Measurements from ENCODE around the gene HNF4A.
"Not testable (repeated sequence)": the region's sequence is repeated elsewhere in the genome, so short reads cannot be mapped to it uniquely, and the experiment has no call there.

The HNF4A gene

DNA sequence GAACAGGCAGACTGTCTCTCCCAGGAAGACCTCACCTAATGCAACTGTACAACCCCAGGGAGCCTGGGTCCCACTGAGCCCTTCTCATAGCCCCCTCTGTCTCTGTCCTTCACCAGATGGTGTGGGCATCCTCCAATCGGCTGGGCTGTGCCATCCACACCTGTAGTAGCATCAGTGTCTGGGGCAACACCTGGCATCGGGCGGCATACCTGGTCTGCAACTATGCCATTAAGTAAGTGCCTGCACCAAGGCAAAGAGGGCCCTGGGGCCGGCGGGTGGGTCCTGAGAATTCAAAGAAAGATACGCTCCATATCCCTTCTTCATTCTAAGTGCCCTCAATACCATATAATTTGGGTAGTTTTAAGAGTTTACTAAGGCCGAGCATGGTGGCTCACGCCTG is 10.4 kb upstream of the HNF4A start:
- no peak for DNase-seq (ENCODE audit: low read depth in 3 of 3)

DNA sequence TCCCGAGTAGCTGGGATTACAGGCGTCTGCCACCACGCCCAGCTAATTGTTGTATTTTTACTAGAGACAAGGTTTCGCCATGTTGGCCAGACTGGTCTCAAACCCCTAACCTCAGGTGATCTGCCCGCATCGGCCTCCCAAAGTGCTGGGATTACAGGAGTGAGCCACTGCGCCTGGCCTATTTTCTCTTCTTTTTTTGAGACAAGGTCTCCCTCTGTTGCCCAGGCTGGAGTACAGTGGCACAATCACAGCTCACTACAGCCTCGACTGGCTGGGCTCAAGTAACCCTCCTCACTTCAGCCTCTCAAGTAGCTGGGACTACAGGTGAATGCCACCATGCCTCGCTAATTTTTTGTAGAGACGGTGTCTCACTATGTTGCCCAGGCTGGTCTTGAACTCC is 9.6 kb upstream of the HNF4A start:
- not testable (repeated sequence) for DNase-seq (ENCODE audit: low read depth in 3 of 3)

DNA sequence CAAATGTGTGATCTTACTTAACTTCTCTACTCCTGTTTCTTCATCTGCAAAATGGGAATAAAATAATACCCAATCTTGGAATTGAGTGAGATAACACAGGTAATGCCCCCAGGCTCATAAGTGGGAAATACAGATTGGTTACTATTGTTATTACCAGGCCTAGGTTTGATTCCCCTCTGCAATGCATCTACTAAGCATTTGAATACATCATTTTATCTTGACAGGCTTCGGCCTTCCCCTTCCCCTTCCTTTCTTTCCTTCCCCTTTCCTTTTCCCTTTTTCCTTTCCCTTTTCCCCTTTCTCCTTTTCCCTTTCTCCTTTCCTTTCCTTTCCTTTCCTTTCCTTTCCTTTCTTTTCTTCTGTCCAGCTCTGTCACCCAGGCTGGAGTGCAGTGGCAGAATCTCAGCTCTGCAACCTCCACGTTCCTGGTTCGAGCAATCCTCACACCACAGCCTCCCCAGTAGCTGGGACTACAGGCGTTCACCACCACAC is 7.3 kb upstream of the HNF4A start:
- no peak for DNase-seq (ENCODE audit: low read depth in 3 of 3)

DNA sequence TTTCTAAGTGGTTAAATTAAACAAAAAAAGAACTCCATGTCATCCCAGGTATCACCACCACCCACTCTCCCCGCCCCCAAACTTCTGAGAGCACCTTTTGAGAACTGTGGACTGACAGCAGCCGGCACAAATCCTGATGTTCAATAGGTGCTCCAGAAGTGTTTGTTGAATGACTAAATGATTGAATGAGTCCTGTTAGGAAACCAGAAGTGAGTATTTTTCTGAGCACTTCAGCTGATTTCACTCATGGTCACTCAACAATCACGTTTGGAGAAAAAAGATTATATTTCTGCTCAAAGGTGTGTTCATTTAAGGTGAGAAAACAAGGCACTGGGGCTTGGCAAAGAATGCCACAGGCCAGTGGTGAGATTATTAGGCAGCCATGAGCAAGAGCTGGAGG is 6.2 kb upstream of the HNF4A start:
- no peak for DNase-seq (ENCODE audit: low read depth in 3 of 3)

DNA sequence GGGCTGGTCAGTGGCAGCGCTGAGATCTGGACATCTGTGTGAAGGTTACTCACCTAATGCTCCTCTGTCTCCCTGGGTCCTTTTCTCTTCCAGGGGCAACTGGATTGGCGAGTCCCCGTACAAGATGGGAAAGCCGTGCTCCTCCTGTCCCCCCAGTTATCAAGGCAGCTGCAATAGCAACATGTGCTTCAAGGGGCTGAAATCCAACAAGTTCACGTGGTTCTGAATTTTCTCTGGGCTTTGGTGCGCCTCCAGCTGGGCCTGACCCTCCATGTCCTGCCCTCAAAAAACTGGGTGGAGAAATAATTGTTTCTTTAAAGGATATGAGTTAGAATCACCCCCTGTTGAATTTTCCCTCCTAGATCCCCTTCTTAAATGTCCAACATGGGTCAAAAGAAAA is 4.9 kb upstream of the HNF4A start:
- no peak for DNase-seq (ENCODE audit: low read depth in 3 of 3)

DNA sequence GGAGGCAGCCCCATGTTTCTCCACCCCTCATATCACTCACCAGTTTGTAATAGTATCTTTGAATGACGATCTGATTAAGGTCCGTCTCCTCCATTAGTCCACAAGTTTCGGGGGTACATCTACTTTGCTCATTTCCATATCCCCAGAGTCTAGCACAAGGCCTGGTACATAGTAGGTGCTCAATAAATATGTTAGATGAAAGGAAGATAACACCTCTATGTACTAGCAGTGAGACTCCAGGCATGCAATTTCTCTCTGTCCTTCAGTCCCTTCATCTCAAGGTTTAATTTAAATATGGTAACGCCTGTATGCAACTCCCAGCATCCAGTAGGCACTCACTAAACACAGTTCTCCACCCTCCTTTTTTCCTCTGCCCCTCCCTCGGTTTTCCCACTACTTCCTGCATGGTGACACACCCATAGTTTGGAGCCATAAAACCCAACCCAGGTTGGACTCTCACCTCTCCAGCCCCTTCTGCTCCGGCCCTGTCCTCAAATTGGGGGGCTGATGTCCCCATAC is 461 bp upstream of the HNF4A start:
- no peak for DNase-seq (ENCODE audit: low read depth in 3 of 3)

DNA sequence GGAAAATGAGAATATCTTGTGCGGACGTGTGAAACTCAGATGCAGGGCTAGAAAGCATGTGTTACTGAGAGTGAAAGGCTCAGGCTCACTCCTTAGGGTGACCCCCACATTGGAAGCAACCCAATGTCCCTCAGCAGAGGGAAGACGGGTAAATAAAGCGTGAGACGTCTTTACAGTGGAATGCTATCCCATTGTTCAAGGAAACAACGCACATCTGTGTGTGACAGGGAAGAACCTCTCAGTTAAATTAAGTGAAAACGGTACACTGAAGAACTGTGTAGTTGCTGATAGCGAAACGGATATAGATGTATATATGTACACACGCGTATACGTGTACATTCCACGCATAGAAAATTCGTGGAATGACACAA is 839 bp downstream of the HNF4A start:
- DNase-seq (ENCODE audit: low read depth in 3 of 3): no peak

DNA sequence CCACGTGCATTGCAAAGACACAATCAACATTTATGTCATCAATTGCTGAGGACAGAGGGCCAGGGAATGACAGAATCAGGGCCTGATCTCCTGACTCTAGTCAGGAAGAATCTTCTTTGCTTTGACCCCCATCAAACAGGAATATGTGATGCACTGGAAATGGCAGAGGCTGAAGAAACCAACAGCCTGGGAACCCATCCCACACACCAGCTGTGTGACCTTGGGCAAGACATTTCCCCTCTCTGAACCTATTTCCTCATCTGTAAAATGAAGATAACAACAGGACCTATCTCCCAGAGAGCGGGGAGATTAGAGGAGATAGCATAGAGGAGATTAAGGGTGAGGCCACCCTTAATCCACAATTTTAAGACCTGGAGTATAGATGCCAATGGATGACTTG is 1.5 kb downstream of the HNF4A start:
- no peak for DNase-seq (ENCODE audit: low read depth in 3 of 3)

DNA sequence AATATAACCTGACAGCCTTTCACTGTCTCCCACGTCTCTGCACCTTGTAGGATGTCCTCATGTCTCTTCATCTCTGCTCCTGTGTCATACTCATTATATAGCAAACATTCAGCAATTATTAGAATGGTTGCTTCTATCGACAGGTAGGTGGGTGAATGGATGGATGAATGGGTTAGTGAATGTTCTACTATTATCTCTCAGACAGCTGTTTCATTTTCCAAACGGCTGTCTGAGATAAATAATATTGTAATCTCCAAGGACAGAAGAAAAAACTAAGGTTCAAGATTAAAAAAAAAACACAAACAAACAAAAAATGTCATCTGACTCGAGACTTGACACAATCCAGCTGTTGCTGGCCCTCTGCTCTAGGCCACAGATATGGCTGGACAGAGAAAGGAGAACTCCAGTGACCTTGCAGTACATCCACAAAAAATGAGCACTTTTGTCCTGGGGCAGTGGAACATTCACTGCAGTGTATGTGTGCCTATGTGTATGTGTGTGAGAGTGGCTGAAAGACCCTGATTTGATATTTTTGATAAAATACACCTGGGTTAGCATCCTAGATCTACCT is 2.1 kb downstream of the HNF4A start:
- DNase-seq (ENCODE audit: low read depth in 3 of 3): no peak

DNA sequence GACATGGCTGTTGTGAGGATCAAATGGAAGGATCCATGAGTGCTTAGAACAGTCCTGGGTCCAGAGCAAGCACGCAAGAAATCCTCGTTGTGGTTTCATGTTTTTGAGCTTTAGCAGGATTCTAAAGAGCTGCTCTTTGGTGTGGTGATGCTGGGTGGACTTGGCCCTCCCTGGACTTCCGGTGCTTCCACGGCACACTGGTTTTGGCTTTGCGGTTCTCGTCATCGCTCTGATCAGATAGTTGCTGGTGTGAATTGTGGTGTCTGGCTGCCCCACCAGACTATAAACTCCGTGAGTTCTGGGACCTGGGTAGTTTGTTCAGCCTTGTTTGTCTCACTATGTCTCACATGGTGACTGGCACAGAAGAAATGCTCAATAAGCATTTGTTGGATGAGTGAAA is 3.3 kb downstream of the HNF4A start:
- DNase-seq (ENCODE audit: low read depth in 3 of 3): no peak

DNA sequence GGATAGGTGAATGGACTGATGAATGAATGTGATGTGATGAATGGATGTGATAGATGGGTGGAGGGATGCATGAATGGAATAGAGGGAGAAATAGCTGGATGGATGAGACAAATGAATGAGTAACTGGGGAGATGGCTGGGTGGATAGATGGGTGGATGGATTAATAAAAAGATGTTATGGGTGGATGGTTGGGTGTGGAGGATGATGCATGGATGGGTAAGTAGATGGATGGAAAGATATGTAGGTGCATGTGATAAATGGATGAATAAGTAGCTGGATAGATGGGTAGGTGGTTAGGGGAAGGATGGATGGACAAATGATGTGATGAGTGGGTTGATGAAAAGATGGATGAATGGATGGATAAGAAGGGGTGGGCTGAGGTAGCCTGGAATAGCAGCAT is 4.7 kb downstream of the HNF4A start:
- no peak for DNase-seq (ENCODE audit: low read depth in 3 of 3)

DNA sequence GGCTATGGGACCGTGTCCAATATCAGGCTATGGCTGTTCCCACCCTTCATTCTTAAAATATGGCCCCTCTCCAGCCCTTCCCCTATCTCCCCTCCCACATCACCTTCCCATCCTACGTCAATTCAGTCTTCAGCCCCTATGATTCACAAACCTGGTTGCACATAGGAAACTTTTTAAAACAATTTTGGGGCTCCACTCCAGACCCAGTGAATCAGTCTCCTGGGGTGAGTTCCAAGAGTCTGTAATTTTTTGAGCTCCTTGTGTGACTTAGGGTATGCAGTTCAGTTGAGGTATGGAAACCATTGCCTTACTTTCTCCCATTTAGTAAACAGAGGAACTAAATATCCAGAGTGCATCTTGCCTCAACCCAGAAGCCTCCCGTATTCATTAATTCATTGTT is 5.5 kb downstream of the HNF4A start:
- DNase-seq (ENCODE audit: low read depth in 3 of 3): no peak

DNA sequence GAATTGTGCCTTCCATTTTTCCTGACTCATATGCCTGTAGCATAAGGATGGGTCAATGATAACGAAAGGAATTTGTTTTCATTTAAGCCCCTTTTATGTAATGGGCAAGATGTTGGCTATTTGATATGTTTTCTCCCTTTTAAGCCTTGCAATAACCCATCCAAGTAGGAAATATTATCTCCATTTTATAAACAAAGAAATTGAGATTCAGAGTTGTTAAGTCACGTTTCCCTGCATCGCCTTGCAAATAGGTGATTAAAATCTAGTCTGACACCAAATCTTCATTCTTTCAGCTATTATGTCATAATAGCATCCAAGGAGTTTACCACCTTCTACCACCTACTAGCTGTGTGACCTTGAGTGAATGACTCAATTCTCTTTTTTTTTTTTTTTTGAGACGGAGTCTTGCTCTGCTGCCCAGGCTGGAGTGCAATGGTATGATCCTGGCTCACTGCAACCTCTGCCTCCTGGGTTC is 7.0 kb downstream of the HNF4A start:
- DNase-seq (ENCODE audit: low read depth in 3 of 3): no peak

DNA sequence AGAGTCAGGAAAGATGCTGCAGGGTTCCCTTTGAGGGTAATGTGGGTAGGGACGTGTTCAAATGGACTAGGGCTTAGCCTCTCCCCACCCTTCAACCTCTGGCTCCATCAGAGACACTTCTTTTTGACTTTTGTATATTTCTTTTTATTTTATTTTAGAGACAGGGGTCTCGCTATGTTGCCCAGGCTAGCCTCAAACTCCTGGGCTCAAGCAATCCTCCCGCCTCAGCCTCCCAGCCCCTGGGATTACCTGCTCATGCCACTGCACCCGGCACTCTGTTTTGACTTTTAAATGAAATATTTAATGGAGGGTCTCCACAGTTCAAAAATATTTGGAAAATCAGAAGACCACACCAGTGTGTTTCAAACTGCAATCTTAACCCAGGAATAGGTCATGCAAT is 8.6 kb downstream of the HNF4A start:
- DNase-seq (ENCODE audit: low read depth in 3 of 3): no peak

DNA sequence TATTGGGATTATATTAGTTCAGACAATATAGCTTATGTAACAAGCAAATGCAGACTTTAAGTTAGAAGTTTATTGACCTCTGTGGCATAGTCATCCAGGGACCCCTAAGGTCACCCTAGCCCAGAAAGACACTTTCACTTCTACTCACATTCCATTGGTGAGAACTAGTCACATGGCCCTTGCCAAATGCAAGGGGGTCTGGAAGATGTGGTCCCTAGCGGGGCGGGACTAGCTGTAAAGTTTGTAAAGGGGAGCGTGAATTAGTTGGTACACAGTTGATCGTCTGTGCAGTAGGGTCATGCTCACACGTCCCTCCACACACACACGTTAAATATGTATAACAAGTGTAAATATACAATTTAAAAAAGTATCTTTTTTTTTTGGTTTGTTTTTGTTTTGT is 9.3 kb downstream of the HNF4A start:
- no peak for DNase-seq (ENCODE audit: low read depth in 3 of 3)

DNA sequence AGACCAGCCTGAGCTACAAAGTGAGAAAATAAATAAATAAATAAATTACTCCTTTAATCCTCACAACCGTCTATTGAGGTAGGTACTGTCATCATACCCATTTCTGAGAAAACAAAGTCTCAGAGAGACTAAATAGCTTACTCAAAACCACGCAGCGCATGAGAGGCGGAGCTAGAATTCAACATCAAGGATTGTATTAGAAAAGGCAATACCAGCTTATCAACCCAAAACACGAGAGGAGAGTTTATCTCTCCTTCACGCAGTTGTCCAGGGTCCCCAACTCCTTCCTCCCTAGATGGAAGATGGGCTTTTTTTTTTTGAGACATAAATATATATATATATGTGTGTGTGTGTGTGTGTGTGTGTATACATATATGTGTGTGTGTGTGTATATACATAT is 12.2 kb downstream of the HNF4A start:
- no peak for DNase-seq (ENCODE audit: low read depth in 3 of 3)

DNA sequence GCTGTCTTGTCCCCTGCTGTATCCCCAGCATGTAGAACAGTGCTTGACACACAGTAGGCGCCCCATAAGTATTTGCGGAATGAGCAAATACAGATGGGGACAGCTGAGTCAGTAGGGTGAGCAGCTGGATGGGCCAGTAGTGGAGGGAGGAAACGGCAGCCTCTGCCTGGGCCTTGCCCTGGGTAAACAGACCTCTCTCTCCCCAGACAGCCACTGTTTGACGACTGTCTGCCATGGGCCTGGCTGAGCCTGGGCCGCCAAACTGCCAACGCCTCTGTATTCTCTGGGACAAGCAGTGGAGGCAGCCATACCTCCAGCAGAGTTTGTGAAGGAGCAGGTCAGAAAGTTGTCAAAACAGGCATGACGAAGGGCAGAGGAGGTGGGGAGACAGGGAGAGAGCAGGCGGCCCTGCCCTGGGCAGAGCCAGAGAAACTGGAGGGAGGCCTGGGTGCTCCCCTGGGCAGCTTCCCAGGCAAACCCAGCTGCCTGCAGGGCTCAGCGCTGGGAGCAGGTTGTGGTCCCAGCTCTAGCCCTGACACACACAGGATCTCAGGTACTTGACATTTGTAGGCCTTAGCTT is 15.2 kb downstream of the HNF4A start:
- DNase-seq (ENCODE audit: low read depth in 3 of 3): no peak

DNA sequence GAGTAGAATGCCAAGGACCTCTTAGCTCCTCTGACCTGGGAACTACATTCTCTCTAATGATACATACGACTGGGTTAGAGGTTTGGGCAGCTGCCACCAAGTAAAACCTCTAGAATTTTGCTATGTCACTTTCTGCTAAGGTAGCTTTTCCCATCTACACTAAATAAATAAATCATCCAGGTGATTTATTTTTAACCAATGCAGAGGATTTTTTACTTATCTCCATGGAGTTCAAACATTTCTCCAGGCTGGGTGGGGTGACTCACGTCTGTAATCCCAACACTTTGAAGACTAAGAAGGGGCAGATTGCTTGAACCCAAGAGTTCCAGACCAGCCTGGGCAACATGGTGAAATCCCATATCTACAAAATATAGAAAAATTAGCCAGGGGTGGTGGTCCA is 27.1 kb downstream of the HNF4A start:
- no peak for DNase-seq (ENCODE audit: low read depth in 3 of 3)

DNA sequence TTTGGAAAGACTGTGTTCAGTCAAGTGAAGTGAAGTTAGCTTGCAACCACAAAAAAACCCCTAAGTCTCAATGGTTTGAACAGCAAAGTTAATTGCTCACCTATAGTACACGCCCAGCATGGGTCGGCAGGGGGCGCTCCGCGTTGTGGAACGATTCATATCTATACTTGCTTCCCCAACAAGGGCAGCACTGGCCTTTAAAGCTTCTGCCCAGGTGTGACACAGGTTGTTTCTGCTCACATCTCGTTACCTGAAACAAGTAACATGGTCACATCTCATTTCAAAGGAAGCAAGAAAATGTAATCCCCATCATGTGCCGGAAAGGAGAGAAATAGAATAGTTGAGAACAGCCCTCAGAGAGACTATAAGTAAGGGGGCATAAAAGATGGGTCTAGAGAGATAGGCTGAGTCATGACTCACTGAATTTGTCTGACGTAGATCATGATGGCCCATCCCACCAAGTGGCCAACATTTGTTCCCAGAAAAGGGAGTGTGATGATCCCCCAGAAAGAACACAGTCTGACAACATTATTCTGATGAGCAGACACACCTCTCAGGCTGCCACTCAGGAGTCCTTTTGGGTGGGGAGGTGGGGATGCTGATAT is 29.0 kb downstream of the HNF4A start:
- peak; percentile 66 to 84 (median 76) for DNase-seq (ENCODE audit: low read depth in 3 of 3)

DNA sequence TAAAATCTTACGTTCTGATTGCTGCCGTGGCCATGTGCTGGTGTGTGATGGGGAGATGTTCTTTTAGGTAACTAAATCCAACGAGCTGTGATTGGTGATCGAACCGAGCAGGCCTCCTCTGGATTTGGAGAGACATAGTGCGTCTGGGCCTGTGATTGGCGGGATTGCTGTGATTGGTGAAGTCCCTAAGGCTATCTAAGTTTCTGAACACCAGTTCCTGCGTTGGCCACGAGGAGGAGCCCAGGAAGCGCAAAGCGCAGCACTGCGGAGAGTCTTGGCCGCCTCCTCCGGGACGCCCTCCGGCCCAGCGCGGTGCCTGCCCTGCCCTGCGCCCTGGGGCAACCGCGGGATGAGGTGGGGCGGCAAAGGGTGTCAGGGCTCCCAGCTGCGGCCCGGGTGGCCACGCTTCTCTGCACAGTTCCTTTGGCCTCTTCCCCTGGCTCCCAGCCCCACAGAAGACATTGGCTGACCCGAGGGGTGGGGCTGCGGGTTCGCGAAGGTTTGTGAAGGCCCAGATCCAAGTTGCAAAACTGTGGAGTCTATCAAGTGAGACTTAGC is 33.0 kb downstream of the HNF4A start:
- peak; percentile 38 to 71 (median 42) for DNase-seq (ENCODE audit: low read depth in 3 of 3)

DNA sequence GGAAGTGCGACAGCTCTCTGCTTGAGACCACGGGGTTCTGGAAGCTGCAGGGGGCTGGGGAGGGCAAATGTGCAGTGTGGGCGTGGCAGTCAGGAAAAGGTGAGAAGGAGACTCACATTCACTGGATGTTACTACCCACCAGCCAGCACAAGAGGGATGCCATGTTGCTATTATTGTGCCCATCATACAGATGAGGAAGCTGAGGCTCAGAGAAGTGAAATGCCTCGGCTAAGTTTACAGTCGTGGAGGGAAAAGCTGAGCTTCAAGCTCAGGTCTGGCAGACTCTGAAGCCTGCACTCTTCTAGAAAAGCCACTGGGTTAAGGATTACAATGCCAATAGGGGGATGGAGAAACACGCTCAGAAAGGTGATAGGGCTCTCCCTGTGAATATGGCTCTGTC is 34.4 kb downstream of the HNF4A start:
- DNase-seq (ENCODE audit: low read depth in 3 of 3): no peak

DNA sequence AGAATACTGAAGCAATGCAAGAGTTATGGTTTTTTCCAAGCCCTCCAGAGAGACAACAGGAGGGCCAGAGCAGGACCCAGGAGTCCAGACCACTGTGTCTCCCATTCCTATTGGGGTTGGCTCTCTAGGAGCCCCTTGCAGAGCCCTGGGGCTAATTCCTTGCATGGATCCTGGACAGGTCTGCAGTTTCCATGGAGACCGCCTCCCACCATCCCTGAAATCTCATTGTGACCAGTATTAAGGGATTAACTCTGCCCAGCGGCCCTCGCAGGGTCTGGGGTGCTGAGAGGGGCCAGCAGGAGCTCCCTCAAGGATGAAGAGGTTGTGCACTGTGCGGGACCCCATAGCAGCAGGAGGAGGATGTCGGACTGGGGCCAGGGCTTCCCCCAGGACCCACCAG is 34.8 kb downstream of the HNF4A start:
- DNase-seq (ENCODE audit: low read depth in 3 of 3): no peak

Data from stimulated activated CD4-positive, alpha-beta T cell treated with anti-CD3 and anti-CD28 coated beads, TNF-alpha, amount 100 ng/mL, for 24 hours (primary cell).